T-helper 1 cell treated with Interleukin-12 subunit alpha and Interleukin-12 subunit beta and Interleukin-4 antibody, amounts not matched to agents 30 ng/mL and 1 ng/mL, for 36 hours (primary cell): ENCODE measurements around the gene SLC29A3. TPM values are rescaled to one million over a fixed set of nuclear protein-coding genes. Genes with fewer than 3 reads are reported as not detected.

Experiments
- intact Hi-C: fragments of 100-400 bp; cut with micrococcal nuclease; formaldehyde crosslinking; loops from one replicate; pipeline ENCODE4 v1.15.1; 2024
- total RNA-seq: library from RNA; stranded (reverse); gene quantifications from 2 replicates; pipeline ENCODE4 v1.2.3, GENCODE V29; 2022

Gene SLC29A3
- total RNA-seq, 1 donor from 2014 or later, result 2.8 TPM

- intact Hi-C loops, result no loop called here
Measured at GRCh38 chr10:71365366-71365765, 46.3 kb downstream of the SLC29A3 start.

DNA sequence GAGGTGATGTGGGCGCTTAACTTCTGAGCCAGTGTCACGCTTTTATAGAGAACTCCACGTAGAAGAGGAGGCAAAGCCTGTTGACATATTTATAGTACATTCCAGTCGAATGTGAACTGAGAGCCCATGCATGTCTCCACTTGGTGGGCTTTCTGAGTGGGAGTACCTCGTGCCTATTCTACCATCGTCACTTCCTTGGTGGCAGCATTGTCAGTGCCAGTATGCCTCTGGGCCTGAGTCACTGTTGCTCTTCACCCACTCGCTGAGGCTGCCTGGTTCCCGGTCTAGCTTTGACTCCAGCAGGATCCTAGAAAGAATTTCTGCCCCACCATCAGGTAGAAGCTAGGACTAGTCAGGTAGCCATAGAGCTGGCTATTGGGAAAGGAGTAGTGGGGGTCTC, 47.6 kb downstream of the SLC29A3 start:
- intact Hi-C loops, result no loop called here

- intact Hi-C loops, result no loop called here
Measured at GRCh38 chr10:71367271-71367670, 48.2 kb downstream of the SLC29A3 start.

DNA sequence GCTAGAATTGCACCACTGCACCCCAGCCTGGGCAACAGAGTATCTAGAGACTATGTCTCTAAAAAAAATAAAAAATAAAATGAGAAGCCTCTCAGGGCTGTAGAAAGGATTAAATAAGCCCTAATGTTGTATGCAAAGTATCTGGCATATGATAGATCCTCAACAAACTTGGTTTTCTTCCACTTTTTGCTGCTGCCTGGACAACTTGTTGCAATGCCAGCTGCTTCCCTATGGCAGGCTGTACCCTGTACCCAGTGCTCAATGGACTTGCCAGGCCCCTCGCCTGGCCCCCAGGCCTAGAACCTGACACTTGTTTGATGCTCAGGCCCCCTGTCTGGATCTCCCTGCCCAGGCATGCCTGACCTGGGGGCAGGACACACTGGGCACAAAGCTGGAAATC, 49.1 kb downstream of the SLC29A3 start:
- intact Hi-C loops, result no loop called here

GRCh38 chr10:71368643-71369042, 49.6 kb downstream of the SLC29A3 start:
- intact Hi-C loops, result no loop called here

DNA sequence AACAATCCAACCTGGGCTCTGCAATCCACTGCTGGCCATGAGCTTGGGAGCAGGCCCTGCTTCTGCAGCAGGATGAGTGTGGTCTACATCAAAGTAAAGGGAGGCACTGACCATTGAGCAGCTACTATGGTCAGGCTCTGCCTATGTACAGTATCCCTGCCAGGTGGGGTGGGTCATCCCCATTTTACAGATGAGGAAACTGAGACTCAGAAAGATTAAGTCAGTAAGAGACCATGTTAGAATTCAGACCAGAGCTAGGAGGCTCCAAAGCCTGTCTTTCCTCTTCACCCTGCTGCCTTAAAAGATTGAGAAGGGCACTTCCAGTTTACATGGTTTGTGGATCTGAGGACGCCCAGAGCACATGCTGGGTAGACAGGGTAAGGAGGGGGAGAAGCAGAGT, 50.5 kb downstream of the SLC29A3 start:
- intact Hi-C loops, result no loop called here

- intact Hi-C loops, result no loop called here
Measured at GRCh38 chr10:71370031-71370430, 51.0 kb downstream of the SLC29A3 start.

DNA sequence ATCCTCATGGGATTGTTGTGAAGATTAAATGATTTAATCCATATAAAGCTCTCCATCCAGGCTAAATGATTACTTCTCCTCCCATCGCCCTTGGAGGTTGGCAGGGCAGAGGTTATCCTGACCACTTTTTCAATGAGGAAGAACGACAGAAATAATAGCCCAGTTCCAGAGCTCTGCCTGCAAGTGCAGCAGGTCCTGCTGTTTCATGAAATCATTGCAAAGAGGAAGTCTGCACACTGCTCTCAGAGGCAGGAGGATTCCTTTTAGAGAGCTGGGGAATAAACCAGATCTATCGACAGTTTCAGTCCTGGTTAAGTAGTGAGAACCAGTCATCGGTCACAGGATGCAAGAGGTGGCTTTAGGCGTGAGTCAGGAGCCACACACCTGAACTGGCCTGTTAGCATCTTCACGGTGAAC, 52.7 kb downstream of the SLC29A3 start:
- intact Hi-C loops, result no loop called here

DNA sequence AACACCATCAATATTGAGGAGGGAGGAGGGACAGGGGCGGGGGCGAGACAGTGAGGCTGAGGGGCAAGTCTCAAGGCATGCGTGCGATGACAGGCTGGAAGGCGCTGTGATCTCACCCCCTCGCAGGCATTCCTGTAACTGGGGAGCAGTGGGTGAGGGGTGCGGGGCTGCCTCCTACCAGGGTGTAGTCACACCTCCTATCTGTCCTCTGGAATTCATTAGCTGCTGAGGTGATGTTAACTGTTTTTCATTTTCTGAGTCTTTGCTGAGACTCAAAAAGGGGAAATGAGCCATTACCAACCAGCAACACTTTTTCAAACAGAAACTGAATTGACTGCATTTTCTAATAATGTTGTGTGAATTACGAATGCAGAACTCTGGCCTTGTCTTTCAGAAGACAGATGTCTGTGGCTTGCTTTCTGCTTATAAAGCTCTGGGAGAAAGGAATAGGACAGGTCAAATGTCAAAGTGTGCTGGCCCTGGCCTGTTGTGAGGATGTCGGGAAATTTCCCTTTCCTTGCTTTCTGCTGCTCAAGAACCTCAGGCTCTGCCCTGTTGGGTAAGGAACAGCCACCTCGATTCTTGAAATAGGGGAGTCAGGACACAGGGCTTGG, 53.9 kb downstream of the SLC29A3 start:
- intact Hi-C loops, result no loop called here

GRCh38 chr10:71374481-71375233, 55.6 kb downstream of the SLC29A3 start:
- intact Hi-C loops, result no loop called here

DNA sequence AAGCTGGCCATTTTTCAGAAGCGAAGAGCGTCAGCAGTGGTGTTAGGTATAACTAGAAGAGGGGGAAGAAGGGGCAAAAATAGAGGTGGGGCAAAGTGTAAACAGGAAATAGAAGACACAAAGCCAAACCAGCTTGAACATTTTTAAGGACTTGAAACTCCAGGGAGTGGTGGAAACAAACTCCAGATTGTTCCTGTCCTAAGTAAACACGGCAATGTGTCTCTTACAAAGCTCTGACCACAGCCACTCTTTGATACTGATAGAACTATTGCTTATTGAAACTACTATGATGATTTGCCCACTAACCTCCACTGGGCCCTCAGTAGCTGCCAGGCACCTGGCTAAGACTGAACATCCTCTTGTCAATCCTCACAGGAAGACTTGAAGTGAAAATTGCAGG, 56.9 kb downstream of the SLC29A3 start:
- intact Hi-C loops, result loop anchor here (2.0 kb wide), 3 partner anchors 155 to 437 kb away; no protein-coding TSS in a partner anchor

GRCh38 chr10:71378336-71379117, 59.5 kb downstream of the SLC29A3 start:
- intact Hi-C loops, result no loop called here

GRCh38 chr10:71379118-71379766, 60.2 kb downstream of the SLC29A3 start:
- intact Hi-C loops, result no loop called here

GRCh38 chr10:71380841-71381240, 61.8 kb downstream of the SLC29A3 start:
- intact Hi-C loops, result no loop called here

DNA sequence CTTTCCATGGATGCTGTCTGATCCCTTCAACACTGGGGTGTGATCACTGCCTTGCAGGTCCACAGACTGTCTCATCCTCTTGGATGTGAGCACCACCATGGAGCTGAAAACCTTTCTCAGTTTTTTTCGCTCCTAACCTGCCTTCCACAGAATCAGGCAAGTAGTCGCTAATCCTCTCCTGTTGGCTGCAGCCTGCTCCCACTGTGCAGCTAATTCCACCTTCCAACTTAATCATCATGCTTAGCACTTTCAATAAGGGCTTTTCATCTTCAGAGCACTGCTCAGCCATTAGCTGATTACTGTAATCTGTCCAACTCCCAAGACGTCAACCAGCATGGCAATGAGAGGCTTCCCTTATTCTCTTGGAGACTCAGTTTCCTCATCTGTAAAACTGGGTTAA, 62.6 kb downstream of the SLC29A3 start:
- intact Hi-C loops, result no loop called here

DNA sequence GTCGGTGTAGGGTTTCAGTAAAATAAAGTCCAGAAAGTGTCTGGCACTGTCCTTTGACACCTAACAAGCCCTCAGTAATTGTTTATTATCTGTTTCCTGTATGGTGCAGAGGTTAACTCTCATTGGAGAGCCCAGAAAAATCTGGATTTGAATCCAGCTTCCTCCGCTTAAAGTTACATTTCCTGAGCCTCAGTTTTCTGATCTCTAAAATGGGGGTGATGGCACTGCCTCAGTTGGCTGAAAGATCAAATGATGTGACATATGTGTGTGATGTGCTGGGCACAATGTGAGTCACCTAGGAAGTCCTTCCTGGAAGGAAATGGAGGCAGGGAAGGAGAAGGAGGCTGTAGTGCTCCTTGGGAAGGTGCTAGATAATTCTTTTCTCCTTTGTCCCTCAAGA, 63.0 kb downstream of the SLC29A3 start:
- intact Hi-C loops, result no loop called here

DNA sequence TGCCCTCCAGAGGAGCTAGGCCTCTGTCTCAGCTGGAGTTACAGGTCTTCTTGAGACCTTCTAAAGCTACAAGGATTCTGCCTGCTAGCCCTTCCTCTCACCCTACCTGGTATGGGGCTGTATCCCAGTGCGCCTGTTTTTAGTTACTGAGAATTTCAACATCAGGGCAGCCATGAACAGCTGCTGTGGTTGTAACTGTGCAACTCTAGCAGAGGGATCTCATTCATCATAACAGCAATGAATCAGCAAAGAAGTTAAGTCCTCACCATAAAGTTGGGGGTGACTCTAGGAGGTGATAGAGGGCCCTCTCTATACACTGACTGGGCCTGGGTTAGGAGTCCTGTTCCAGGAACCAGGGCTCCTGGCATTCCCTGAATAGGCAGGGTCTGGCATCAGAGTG, 63.7 kb downstream of the SLC29A3 start:
- intact Hi-C loops, result no loop called here

DNA sequence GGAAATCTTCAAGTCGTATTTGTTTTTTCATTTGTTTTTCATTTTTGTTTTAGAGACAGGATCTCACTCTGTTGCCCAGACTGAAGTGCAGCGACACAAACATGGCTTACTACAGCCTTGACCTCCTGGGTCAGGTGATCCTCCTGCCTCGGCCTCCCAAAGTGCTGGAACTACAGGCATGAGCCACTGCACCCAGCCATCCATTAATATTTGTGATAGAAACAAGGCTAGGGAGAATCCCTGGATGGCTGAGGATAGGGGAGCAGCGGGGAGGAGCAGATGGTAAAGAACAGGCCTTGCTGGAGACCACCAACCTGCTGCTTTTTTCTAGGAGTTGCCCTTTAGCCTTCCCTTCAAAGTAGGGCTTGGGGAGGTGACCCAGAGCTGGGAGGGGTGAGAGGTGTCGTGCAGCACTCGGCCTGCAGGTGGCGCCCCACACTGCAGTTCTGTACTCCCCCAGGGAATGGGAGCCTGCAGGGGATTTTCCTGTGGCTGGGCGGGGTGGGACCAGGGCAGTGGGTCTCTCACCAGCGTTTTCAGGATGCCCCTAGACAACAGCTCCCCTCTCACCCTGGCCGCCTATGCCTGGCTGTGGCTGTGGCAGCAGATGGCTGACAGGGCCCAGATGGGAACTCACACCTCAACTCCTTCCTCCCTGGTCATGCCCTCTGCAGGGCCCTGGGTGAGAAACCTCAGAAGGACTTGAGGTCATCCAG, 65.1 kb downstream of the SLC29A3 start:
- intact Hi-C loops, result loop anchor here (1.0 to 2.0 kb wide), 4 partner anchors 186 to 513 kb away; no protein-coding TSS in a partner anchor

DNA sequence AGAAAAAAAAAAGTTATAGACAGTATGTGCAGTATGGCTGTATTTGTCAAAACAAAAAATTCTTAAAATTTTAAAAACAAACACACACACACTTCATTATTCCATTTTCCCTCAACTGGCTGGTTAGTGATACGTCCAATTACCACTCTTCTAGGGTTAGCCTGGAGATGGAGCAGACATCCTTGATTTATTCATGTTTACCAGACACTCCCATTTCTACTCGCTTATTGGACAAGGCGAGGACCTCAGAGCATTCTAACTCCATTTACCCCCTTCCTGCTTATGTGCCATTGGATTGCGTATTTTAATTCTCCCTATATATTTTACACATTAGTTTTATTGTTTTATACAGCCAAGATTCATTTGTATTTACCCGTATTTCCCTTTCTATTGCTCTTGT, 69.1 kb downstream of the SLC29A3 start:
- intact Hi-C loops, result no loop called here

DNA sequence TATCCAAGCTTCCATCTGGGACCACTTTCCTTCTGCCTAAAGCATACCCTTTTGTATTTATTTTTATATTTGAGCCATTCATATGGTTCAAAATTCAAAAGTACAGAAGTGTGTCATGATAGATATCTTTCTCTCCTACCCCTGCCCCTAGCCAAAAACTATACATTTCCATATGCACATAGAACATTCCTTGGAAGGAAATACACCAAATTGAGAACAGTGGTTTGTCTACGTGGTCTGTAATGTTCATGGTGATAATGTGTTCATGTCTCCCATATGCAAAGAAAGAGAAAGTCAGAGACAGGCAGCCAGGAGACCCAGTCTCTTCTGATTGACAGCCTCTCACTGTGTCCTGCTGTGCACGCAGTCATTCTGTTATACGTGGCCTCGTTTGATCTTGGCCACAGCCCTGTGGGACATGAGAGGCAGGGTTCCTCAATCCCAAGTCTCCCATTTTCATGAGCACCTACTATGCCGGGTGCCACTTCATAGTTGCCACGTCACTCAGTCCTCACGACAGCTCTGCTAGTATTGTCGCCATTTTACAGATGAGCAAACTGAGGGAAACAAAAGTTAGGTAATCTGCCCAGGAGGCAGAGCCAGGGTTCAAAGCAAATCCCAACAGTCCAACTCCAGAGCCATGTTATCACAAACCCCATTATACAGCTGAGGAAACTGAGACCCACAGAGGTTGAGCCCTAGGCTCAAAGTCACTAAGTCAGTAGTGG, 69.7 kb downstream of the SLC29A3 start:
- intact Hi-C loops, result no loop called here
